K562 (cell line): ENCODE results near the gene FOXR1. TPM values are rescaled to one million over a fixed set of nuclear protein-coding genes. Genes with fewer than 3 reads are reported as not detected.
A peak's percentile ranks its signal among the peaks of the same experiment; 100 is the strongest.

Experiments used
- ATAC-seq: fragments of 200-7000 bp; cut with Tn5 transposase; 3 replicates; pipeline ENCODE4 v1.9.1; 2020; ENCODE audit warnings: moderate library complexity
- BruUV-seq: library from RNA; stranded (reverse); fragments of 400-500 nt; replicated peaks from 2 replicates; lab custom pipeline; 2021; lab: Mats Ljungman, UMichigan
- CTCF ChIA-PET: fragments of 300-600 bp; formaldehyde crosslinking; extraction: SDS; loops from one replicate; lab custom pipeline; 2021; ENCODE audit warnings: low intra/inter-chr PET ratio; lab: Yijun Ruan, JAX
- POLR2A ChIA-PET: fragments of 300-600, 350-650 bp; sonication (Branson Sonifier 250); formaldehyde crosslinking; extraction: SDS; loops from one replicate; lab custom pipeline; 2021; ENCODE audit warnings: antibody characterized with exemption, inconsistent platforms; lab: Yijun Ruan, JAX
- DNase-seq, 4 experiments: peaks; one replicate each; pipeline versions ENCODE4 v3.0.0 to v3.0.0-alpha.2; 2011 to 2018; ENCODE audit warnings: low spot score in 3 of 4, mixed read lengths in 3 of 4; ENCODE audit errors: extremely low read depth in 1 of 4
- FAIRE-seq: peaks from 2 replicates; lab custom pipeline; 2011; peaks lifted over from hg19 to GRCh38; lab: Jason Lieb, UNC
- H2AFZ ChIP-seq: 2 replicates; pipeline ENCODE4 v1.6.0; 2011; ENCODE audit warnings: low read depth, low read length, control low read depth, inconsistent platforms
- H3K27ac ChIP-seq: fragments of 200-600 bp; 3 replicates; pipeline ENCODE4 v1.8.0; 2011; ENCODE audit warnings: low read depth, mild to moderate bottlenecking, control low read depth, inconsistent platforms, low read length, moderate library complexity, mixed read lengths; ENCODE audit errors: extremely low read depth
- H3K27me3 ChIP-seq, 2 experiments: fragments of 300-600 bp in 1 of 2; 2 replicates in 1 of 2; 3 replicates in 1 of 2; pipeline versions ENCODE4 v1.6.0 to v1.8.0; 2011; ENCODE audit warnings: inconsistent platforms in 2 of 2, low read length in 2 of 2, mild to moderate bottlenecking in 1 of 2, mixed read lengths in 1 of 2, moderate library complexity in 1 of 2; ENCODE audit not compliant: control insufficient read depth in 2 of 2, insufficient read depth in 2 of 2
- H3K36me3 ChIP-seq: fragments of 300-600 bp; 3 replicates; pipeline ENCODE4 v1.8.0; 2011; ENCODE audit warnings: mild to moderate bottlenecking, low read length, inconsistent platforms; ENCODE audit not compliant: control insufficient read depth, insufficient read depth
- H3K4me1 ChIP-seq, 2 experiments: fragments of 200-600 bp in 1 of 2; replicated peaks in 1 of 2; 2 replicates in 1 of 2; 3 replicates in 1 of 2; pipeline versions ENCODE4 v1.5.1 to v1.8.0; 2011; ENCODE audit warnings: inconsistent platforms in 2 of 2, low read length in 2 of 2, mild to moderate bottlenecking in 1 of 2, mixed read lengths in 1 of 2, moderate library complexity in 1 of 2; ENCODE audit not compliant: control insufficient read depth in 2 of 2, insufficient read depth in 2 of 2
- H3K4me2 ChIP-seq: 2 replicates; pipeline ENCODE4 v1.6.1; 2011; ENCODE audit warnings: low read length, control low read depth, inconsistent platforms, mixed read lengths; ENCODE audit not compliant: insufficient read depth
- H3K4me3 ChIP-seq: fragments of 200-600 bp; sonication (generic), shearing (Covaris generic); 2 replicates; pipeline ENCODE4 v1.5.1; 2016; ENCODE audit warnings: control low read depth, inconsistent platforms
- H3K79me2 ChIP-seq: fragments of 200-600 bp; 3 replicates; pipeline ENCODE4 v1.8.0; 2011; ENCODE audit warnings: low read length, inconsistent platforms; ENCODE audit not compliant: control insufficient read depth, insufficient read depth
- H3K9ac ChIP-seq, 2 experiments: 2 replicates each; pipeline versions ENCODE4 v1.6.0 to v1.6.1; 2011; ENCODE audit warnings: low read depth in 2 of 2, low read length in 2 of 2, control low read depth in 1 of 2, inconsistent platforms in 1 of 2, mild to moderate bottlenecking in 1 of 2, mixed read lengths in 1 of 2; ENCODE audit not compliant: insufficient read depth in 1 of 2
- H3K9me1 ChIP-seq: one replicate; pipeline ENCODE4 v1.6.0; 2011; ENCODE audit warnings: inconsistent platforms, mild to moderate bottlenecking, low read length, moderate library complexity; ENCODE audit not compliant: control insufficient read depth, insufficient read depth
- H3K9me3 ChIP-seq: replicated peaks from 2 replicates; pipeline ENCODE4 v1.5.1; 2011; ENCODE audit warnings: low read depth, low read length, inconsistent platforms; ENCODE audit not compliant: control insufficient read depth, insufficient read depth
- H4K20me1 ChIP-seq: replicated peaks from 2 replicates; pipeline ENCODE4 v1.6.1; 2011; ENCODE audit warnings: low read length, inconsistent platforms, mixed read lengths; ENCODE audit not compliant: control insufficient read depth, insufficient read depth
- KDM1A ChIP-seq, 2 experiments: fragments of 450-650 bp; IDR thresholded peaks; 2 replicates each; pipeline ENCODE4 v1.6.1; 2016; ENCODE audit warnings: mild to moderate bottlenecking in 2 of 2
- NFIC ChIP-seq: fragments of 450-650 bp; IDR thresholded peaks from 2 replicates; pipeline ENCODE4 v1.6.1; 2017; ENCODE audit warnings: mild to moderate bottlenecking, inconsistent platforms
- POLR2AphosphoS2 ChIP-seq: IDR thresholded peaks from 2 replicates; pipeline ENCODE4 v1.6.1; 2012; ENCODE audit warnings: low read length, improper control_type of control experiment
- SMAD2 ChIP-seq: fragments of 150-350 bp; IDR thresholded peaks from 2 replicates; pipeline ENCODE4 v1.6.1; 2014; ENCODE audit warnings: low read depth, mild to moderate bottlenecking, low read length
- STAG1 ChIP-seq: sonication (generic); formaldehyde crosslinking; IDR thresholded peaks from 2 replicates; pipeline ENCODE4 v1.5.0; 2020; ENCODE audit warnings: missing genetic modification reagents, borderline replicate concordance
- ZNF347 ChIP-seq: fragments of 450-650 bp; formaldehyde crosslinking; IDR thresholded peaks from 2 replicates; pipeline ENCODE4 v1.4.0; 2020; ENCODE audit warnings: low read depth, mild to moderate bottlenecking, moderate library complexity
- WGBS: fragments of 100-300 bp; shearing (Covaris generic); methylation state at CpG from one replicate; pipeline ENCODE4 v1.1.6; 2016; ENCODE audit warnings: low coverage, mixed read lengths; ENCODE audit not compliant: insufficient coverage; ENCODE audit errors: missing lambda C conversion rate; 5-methylcytosine and 5-hydroxymethylcytosine counted together
- in situ Hi-C: fragments of 300-500 bp; cut with MboI; formaldehyde crosslinking; loops from 4 replicates; pipeline ENCODE4 v1.15.0; 2018; ENCODE audit warnings: inconsistent platforms, mixed read lengths
- intact Hi-C: fragments of 100-400 bp; cut with micrococcal nuclease; formaldehyde crosslinking; loops from 2 replicates; pipeline ENCODE4 v1.14.2; 2022
- polyA plus RNA-seq, 8 experiments: library from polyadenylated mRNA; depleted of rRNA in 4 of 8; stranded (reverse) in 5 of 8; unstranded in 3 of 8; fragments of >200 nt; fragmentation: Nextera tagmentation in 2 of 8; fragmentation: Illumina TruSeq in 1 of 8; extraction: Ambion mirVana in 2 of 8; extraction: Trizol in 1 of 8; gene quantifications; 2 replicates each; pipeline versions ENCODE4 v1.2.1 to v1.2.3, GENCODE V29; 2011 to 2014; ENCODE audit warnings: inconsistent platforms in 1 of 8, missing spikeins in 1 of 8
- total RNA-seq, 7 experiments: library from RNA; depleted of rRNA in 6 of 7; stranded (reverse); fragments of >200 nt in 6 of 7; fragmentation: Illumina TruSeq in 2 of 7; extraction: Trizol in 2 of 7; gene quantifications; 2 replicates each; pipeline versions ENCODE4 v1.2.1 to v1.2.3, GENCODE V29; 2011 to 2021; ENCODE audit warnings: low replicate concordance in 1 of 7
- TF ChIP-seq, protein P1 (sequence below): fragments of 250-450 bp; sonication (Bioruptor Pico); IDR thresholded peaks from 2 replicates; pipeline ENCODE4 v1.4.0; 2020
- TF ChIP-seq, protein P2 (sequence below): fragments of 450-650 bp; IDR thresholded peaks from 2 replicates; pipeline ENCODE4 v1.6.1; 2017; ENCODE audit warnings: mild to moderate bottlenecking, moderate library complexity
- TF ChIP-seq, protein P3 (sequence below): sonication (generic); formaldehyde crosslinking; IDR thresholded peaks from 2 replicates; pipeline ENCODE4 v1.8.1; 2023; ENCODE audit warnings: mild to moderate bottlenecking, missing genetic modification reagents
- TF ChIP-seq, protein P4 (sequence below): fragments of 450-650 bp; IDR thresholded peaks from 2 replicates; pipeline ENCODE4 v1.6.1; 2016

FOXR1 gene
- total and polyA plus RNA-seq, 9 of the 15 experiments (the other 6 are each of a cell fraction or from before 2014, with no cell fraction given), result not detected

DNA sequence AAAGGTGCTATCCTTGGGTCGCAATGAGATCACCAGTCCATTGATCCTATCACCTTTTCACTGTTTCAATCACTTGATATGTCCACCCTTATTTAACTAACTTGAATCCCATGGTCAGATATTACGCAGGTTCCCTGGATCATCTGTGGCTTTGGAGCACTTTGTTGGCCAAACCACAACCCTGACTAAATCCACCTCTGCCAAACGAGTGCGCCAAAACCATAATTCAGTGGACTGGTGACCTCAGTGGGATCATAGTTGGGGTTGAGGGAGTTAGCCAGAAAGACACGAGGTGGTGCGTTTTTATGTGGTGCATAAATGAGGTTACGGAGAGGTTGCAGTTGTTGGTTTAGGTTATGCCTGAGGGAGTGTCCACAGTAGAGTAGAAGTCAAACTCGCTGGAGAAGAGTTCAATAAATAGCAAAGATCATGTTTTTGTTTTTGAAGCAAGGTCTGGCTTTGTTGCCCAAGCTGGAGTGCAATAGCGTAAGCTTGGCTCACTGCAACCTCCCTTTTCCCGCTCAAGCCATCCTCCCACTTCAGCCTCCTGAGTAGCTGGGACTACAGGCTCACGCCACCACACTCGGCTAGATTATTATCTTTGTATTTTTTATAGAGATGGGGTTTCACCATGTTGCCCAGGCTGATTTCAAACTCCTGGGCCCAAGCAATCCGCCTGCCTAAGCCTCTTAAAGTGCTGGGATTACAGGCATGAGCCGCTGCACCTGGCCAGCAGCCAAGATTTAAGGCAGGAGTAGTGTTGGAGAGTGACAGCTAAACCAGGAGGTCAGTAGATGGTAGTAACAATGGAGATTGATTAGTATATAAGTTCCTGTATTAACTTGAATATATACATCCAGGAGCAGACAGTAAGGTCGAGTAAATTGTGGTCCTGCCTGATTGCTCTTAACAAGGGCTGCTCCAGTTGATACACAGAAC is 4.5 kb downstream of the FOXR1 start:
- TF ChIP-seq, protein P1, sequence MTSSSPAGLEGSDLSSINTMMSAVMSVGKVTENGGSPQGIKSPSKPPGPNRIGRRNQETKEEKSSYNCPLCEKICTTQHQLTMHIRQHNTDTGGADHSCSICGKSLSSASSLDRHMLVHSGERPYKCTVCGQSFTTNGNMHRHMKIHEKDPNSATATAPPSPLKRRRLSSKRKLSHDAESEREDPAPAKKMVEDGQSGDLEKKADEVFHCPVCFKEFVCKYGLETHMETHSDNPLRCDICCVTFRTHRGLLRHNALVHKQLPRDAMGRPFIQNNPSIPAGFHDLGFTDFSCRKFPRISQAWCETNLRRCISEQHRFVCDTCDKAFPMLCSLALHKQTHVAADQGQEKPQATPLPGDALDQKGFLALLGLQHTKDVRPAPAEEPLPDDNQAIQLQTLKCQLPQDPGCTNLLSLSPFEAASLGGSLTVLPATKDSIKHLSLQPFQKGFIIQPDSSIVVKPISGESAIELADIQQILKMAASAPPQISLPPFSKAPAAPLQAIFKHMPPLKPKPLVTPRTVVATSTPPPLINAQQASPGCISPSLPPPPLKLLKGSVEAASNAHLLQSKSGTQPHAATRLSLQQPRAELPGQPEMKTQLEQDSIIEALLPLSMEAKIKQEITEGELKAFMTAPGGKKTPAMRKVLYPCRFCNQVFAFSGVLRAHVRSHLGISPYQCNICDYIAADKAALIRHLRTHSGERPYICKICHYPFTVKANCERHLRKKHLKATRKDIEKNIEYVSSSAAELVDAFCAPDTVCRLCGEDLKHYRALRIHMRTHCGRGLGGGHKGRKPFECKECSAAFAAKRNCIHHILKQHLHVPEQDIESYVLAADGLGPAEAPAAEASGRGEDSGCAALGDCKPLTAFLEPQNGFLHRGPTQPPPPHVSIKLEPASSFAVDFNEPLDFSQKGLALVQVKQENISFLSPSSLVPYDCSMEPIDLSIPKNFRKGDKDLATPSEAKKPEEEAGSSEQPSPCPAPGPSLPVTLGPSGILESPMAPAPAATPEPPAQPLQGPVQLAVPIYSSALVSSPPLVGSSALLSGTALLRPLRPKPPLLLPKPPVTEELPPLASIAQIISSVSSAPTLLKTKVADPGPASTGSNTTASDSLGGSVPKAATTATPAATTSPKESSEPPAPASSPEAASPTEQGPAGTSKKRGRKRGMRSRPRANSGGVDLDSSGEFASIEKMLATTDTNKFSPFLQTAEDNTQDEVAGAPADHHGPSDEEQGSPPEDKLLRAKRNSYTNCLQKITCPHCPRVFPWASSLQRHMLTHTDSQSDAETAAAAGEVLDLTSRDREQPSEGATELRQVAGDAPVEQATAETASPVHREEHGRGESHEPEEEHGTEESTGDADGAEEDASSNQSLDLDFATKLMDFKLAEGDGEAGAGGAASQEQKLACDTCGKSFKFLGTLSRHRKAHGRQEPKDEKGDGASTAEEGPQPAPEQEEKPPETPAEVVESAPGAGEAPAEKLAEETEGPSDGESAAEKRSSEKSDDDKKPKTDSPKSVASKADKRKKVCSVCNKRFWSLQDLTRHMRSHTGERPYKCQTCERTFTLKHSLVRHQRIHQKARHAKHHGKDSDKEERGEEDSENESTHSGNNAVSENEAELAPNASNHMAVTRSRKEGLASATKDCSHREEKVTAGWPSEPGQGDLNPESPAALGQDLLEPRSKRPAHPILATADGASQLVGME (CRISPR knock-in tag), result no peak
- TF ChIP-seq, protein P2, sequence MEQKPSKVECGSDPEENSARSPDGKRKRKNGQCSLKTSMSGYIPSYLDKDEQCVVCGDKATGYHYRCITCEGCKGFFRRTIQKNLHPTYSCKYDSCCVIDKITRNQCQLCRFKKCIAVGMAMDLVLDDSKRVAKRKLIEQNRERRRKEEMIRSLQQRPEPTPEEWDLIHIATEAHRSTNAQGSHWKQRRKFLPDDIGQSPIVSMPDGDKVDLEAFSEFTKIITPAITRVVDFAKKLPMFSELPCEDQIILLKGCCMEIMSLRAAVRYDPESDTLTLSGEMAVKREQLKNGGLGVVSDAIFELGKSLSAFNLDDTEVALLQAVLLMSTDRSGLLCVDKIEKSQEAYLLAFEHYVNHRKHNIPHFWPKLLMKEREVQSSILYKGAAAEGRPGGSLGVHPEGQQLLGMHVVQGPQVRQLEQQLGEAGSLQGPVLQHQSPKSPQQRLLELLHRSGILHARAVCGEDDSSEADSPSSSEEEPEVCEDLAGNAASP, result no peak
- TF ChIP-seq ZNF347 (CRISPR knock-in tag) (no peak), KDM1A (IDR thresholded peaks at IDR 0.05) (0 out of 4 replicates have a peak, but pooled peaks of 1 of the 2 experiments have one; percentile 15), STAG1 (no peak), POLR2AphosphoS2 (no peak), NFIC (peak; percentile 96), SMAD2 (no peak)
- TF ChIP-seq, protein P3, sequence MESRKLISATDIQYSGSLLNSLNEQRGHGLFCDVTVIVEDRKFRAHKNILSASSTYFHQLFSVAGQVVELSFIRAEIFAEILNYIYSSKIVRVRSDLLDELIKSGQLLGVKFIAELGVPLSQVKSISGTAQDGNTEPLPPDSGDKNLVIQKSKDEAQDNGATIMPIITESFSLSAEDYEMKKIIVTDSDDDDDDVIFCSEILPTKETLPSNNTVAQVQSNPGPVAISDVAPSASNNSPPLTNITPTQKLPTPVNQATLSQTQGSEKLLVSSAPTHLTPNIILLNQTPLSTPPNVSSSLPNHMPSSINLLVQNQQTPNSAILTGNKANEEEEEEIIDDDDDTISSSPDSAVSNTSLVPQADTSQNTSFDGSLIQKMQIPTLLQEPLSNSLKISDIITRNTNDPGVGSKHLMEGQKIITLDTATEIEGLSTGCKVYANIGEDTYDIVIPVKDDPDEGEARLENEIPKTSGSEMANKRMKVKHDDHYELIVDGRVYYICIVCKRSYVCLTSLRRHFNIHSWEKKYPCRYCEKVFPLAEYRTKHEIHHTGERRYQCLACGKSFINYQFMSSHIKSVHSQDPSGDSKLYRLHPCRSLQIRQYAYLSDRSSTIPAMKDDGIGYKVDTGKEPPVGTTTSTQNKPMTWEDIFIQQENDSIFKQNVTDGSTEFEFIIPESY (CRISPR knock-in tag), result 0 out of 2 replicates have a peak, but pooled peaks have one; percentile 44
- TF ChIP-seq, protein P4, sequence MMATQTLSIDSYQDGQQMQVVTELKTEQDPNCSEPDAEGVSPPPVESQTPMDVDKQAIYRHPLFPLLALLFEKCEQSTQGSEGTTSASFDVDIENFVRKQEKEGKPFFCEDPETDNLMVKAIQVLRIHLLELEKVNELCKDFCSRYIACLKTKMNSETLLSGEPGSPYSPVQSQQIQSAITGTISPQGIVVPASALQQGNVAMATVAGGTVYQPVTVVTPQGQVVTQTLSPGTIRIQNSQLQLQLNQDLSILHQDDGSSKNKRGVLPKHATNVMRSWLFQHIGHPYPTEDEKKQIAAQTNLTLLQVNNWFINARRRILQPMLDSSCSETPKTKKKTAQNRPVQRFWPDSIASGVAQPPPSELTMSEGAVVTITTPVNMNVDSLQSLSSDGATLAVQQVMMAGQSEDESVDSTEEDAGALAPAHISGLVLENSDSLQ, result peak; percentile 73
- Histone ChIP-seq H3K9ac (no peak overlapping the region), H3K27me3 (no peaks in the 10 kb centered on the region), H3K36me3 (no peaks in the 10 kb centered on the region), H4K20me1 (no peaks in the 10 kb centered on the region), H3K4me2 (no peak overlapping the region), H2AFZ (no peak overlapping the region), H3K9me3 (no peaks in the 10 kb centered on the region), H3K4me3 (no peak overlapping the region), H3K9me1 (no peaks in the 10 kb centered on the region), H3K79me2 (no peaks in the 10 kb centered on the region), H3K4me1 (peaks cover 15 to 16% of the 10 kb centered on the region in 2 experiments; a peak in 4 of 5 replicates), H3K27ac (no peak overlapping the region)
- no TSS peak for BruUV-seq
- intact Hi-C loops (no loop called here), in situ Hi-C loops (no loop called here)
- FAIRE-seq (no peak), DNase-seq (peak in 2 of 4 experiments; percentile 37 to 40), ATAC-seq (no peak)
- ChIA-PET POLR2A (no interaction called here), CTCF (no interaction called here)
- WGBS, result 30% methylated on average over 15 of the region's 15 CpGs
